Activated CD8-positive, alpha-beta memory T cell treated with anti-CD3 and anti-CD28 coated beads, Interleukin-2, amount 50 U/mL, for 48 hours (primary cell): ENCODE results near the gene RIOK1.

Experiments used
- DNase-seq: peaks from one replicate; pipeline ENCODE4 v3.0.0-alpha.2; 2020

RIOK1 gene

DNA sequence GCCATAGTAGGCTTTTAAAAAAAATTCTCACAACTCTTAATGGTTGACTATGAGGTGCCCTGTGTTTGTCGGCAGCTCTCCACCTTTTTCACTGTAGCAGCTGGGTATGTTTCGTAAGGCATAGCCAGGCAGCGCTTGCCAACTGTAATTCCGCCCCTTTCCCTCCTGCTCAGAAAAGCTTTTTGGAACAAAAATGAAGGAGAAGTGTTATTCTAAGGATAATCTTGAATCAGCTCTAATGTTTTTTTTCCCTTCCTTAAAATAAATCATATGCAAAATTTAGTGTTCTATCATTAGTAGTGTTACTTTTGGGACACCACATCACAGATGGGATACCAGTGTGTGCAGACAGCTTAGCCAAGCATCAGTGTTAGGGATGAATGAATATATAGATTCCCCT is 21.2 kb downstream of the RIOK1 start:
- no peak for DNase-seq

GRCh38 chr6:7411328-7411727 is 21.7 kb downstream of the RIOK1 start:
- no peak for DNase-seq

DNA sequence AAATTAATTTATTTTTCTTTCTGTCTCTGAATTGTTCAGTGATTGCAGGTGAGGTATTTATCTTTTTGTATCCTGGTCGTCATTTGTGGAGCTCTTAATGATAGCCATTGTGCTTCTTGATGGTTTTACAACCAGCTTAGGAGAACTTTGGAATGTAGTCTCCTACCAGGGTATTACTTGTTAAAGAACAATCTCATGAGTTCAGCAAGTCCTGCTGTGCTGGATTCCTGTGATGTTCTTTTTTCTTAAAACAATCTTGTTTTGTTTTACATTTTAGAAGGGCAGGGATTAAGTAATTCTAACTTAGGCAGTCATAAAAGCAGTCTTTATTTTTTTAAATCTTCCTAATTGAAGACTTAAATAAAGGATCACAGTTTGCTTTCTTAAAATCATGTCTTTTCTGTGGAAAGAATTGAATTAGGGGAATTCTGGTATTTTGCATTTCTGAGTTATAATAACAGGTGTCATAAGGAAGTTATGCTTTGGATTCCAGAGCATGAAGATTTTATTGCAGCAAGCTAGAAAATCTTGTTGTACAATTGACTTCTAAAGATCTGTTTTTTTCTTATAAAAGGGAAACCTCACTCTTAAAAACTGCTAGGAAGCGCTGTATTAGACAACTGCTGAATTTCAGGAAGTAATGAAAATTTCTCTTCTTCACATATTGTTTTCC is 23.7 kb downstream of the RIOK1 start:
- no peak for DNase-seq

DNA sequence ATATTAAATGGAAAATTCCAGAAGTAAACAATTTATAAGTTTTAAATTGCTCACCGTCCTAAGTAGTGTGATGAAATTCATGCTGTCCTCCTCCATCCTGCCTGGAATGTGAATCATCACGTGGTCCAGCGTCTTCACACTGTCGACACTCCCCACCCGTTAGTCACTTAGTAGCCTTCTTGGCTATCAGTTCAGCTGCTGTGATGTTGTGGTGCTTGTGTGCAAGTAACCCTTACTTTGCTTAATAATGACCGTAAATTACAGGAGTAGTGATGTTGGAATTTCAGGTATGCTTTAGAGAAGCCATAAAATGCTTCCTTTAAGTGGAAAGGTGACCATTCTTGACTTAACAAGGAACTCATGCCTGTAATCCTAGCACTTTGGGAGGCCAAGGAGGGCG is 25.2 kb downstream of the RIOK1 start:
- no peak for DNase-seq

DNA sequence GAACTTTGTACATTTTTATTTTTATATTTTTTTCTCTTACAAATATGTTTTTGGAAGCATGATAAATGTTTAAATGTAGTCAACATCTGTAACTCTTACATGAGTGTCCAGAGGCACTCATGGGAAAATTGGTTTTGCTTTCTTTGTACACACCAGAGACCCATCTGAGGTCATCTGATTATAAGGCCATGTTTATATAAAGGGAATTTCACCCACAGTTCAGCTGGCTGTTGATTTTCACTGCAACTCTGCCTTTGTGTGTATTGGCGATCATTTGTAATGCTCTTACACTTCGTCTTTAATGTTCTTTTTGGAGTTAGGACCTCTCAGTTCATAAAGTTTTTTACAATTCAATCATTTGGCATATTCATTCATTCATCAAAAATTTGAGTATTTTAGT is 28.1 kb downstream of the RIOK1 start:
- no peak for DNase-seq

DNA sequence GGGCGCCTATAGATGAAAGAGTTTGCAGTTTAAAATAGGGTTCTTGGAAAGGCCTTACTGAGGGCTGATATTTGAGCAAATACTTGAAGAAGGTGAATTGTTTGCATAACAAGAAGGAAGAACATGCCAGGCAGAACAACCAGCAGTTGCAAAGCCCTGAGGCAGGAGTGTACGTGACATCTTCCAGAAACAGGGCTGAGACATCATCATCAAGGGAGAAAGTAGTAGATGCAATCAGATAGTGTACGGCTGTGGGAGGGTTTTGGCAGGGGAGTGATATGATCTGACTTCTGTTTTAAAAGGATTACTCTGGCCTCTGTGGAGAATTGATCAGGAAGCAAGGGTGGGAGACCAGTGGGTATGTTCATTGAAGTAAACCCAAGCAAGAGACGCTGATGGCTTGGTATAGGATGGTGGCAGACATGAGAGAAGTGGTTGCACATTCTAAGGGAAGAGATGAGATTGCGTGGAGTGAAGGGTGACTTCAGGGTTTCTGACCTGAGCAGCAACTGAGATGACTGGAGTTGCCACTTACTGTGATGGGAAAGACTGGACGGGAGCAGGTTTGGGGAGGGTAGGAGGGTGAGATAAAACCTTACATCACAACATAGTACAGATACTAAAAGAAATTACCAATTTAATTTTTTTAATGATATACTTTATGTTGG is 28.8 kb downstream of the RIOK1 start:
- no peak for DNase-seq

- no peak for DNase-seq
These were observed 29.5 kb downstream of the RIOK1 start for GRCh38 chr6:7419065-7419464.

- no peak for DNase-seq
These were observed 31.5 kb downstream of the RIOK1 start for GRCh38 chr6:7421066-7421465.

DNA sequence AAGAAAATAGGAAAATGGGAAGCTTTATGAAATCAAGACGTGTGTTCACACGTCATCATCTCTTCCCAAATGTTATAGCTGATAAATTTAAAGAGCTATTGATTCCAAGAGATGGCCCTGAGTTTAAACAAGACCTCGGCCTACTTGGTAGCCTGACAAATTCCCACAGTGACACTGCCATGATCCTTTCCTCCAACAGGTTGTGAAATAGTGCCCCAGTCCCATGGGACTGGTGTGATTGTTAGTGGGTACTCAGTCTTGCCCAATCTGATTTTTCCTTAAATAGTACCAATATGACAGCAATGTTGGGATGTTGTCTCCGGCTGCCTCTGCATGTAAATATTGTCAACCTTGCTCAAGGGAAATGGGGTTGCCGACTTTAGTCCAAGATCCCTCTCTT is 34.5 kb downstream of the RIOK1 start:
- no peak for DNase-seq

DNA sequence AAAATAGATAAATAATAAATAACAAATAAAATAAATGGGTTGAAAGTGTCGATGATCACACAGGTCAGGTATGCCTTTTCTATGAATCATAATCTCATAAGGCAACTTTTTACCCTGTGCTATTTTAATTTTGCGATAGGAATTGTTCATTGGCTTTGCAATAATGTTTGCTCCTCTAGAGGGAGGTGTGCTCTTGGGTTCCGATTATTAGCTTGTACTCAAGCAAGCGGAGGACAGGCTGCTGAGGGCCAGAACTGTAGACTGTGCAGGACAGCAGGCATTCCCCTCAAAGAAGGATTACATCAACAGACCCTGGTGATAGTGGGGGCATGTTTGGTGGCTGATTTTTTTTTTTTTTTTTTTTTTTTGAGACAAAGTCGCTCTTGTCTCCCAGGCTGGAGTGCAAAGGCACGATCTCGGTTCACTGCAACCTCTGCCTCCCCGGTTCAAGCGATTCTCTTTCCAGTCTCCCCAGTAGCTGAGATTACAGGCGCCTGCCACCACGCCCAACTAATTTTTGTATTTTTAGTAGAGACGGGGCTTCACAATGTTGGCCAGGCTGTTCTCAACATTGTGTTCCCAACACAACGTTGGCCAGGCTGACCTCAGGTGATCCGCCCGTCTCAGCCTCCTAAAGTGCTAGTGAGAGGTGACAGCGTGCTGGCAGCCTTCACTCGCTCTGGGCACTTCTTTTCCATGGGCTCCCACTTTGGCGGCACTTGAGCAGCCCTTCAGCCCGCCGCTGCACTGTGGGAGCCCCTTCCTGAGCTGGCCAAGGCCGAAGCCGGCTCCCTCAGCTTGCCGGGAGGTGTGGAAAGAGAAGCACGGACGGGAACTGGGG is 35.6 kb downstream of the RIOK1 start:
- DNase-seq, result no peak

DNA sequence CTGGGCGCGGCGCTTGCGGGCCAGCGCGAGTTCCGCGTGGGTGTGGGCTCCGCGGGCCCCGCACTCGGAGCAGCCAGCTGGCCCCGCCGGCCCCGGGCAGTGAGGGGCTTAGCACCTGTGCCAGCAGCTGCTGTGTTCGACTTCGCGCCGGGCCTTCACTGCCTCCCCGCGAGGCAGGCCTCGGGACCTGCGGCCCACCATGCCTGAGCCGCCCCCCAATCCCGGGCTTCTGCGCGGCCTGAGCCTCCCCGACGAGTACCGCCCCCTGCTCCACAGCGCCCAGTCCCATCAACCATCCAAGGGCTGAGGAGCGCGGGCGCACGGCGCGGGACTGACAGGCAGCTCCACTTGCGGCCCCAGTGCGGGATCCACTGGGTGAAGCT is 36.2 kb downstream of the RIOK1 start:
- DNase-seq, result no peak

DNA sequence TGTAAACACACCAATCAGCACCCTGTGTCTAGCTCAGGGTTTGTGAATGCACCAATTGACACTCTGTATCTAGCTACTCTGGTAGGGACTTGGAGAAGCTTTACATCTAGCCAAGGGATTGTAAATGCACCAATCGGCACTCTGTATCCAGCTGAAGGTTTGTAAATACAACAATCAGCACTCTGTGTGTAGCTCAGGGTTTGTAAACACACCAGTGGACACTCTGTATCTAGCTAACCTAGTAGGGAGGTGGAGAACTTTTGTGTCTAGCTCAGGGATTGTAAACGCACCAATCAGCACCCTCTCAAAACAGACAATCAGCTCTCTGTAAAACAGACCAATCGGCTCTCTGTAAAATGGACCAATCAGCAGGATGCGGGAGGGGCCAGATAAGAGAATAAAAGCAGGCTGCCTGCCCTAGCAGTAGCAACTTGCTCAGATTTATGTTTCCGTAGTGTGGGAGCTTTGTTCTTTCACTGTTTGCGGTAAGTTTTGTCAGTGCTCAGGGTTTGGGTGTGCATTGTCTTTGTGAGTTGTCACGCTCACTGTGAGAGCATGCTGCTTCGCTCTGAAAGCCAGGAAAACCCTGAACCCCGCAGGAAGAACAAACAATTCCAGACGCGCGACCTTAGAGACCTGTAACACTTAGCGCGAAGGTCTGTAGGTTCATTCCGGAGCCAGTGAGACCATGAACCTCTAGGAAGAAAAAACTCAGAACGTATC is 37.0 kb downstream of the RIOK1 start:
- no peak for DNase-seq

DNA sequence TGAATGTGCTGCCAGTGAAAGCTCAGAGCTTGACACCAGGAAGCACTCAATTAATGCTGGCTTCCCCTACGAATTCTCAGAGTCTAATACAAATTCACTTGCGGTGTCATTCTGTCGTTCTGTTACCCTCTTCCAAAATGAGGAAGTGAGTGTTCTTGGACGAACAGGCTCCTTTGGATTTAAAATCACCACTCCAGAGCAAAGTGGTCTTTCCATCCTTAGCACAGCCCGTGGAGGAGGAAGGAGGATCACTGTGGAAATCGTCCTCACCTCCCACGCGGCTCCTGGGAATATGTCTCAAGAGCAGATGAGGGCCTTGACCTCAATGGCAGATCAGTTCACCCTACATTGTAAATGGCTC is 41.7 kb downstream of the RIOK1 start:
- no peak for DNase-seq

GRCh38 chr6:7431674-7432390 is 42.2 kb downstream of the RIOK1 start:
- peak; percentile 32 for DNase-seq

DNA sequence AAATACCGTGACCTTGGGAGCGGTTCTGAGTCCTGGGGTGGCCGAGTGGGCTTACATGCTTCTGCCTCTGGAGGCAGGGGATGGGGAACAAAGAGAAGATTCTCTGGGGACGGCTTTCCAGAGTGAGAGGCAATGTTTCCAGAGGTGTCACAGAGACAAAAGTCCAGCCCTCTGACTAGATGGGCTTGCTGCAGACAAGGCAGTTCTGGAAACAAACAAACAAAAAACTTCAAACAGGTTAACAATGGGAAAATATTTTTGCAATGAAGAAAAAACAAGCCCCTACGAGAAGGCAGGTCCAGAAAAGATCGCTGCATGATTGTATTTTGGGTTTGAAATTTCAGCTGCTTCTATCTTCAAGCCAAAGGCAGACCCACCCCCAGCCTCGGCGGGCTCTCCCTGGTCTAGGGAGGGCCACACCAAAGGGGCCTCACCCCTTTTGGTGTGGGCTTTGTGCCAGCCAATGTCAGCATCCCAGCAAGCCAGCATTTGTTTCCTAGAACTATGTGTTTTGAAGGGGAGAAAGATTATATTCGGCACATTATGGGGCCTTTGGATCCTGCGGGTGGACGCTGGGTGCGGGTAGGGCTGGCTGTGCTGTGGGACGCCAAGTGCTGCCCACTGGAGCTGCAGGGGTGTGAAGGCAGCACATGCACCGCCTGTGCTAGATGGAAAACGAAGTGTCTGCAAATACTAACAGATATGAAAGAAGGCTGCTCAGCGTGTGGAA is 42.9 kb downstream of the RIOK1 start:
- no peak for DNase-seq

- DNase-seq, result no peak
These were observed 43.6 kb downstream of the RIOK1 start for GRCh38 chr6:7433121-7433617.

DNA sequence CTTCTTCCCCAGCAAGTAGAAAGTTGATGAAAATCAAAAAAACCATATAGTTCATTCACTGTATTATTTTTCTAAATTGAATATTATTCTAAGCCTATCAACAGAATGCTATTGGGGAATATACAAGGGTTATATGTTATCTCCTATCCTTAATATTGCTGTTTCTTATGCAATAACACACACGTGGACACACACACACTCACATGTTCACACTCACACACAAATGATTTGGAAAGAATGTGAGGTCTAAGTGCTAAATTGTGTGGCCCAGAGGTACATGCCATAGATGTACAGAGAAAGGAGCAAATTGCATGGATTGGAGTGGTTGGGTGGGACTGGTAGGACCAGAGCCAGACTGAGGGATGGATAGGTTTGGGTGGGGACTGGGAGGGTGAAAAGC is 45.1 kb downstream of the RIOK1 start:
- DNase-seq, result no peak

GRCh38 chr6:7438011-7438410 is 48.4 kb downstream of the RIOK1 start:
- DNase-seq, result no peak

DNA sequence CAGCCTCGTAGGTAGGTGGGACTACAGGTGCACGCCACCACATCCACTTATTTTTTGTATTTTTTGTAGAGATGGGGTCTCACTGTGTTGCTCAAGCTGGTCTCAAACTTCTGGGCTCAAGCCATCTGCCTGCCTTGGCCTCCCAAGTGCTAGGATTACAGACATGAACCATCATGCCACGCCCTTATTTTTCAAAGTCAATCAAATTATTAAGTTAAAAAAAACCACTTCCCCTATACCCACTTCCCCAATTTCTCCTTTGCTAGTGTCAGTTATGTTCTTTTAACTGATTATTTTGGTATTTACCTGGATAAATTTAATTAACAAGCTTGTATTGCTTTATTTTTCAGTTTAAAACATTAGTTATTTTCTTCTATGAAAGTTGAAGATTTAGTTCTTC is 49.6 kb downstream of the RIOK1 start:
- DNase-seq, result no peak

DNA sequence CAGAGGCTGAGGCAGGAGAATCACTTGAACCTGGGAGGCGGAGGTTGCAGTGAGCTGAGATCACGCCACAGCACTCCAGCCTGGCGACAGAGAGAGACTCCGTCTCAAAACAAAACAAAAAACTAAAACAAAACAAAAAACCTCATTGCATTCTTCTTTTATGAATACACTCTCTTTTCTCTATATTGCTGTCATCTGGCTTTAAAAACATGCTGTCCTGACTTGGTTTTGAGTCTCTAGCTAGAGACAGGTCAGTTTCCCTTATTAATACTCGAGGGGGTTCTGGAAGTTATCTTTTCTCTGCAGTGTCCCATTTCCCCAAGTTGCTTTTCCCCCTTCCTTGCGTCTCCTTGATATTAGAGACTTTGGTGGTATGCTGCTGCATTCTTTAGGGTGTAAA is 50.9 kb downstream of the RIOK1 start:
- no peak for DNase-seq

DNA sequence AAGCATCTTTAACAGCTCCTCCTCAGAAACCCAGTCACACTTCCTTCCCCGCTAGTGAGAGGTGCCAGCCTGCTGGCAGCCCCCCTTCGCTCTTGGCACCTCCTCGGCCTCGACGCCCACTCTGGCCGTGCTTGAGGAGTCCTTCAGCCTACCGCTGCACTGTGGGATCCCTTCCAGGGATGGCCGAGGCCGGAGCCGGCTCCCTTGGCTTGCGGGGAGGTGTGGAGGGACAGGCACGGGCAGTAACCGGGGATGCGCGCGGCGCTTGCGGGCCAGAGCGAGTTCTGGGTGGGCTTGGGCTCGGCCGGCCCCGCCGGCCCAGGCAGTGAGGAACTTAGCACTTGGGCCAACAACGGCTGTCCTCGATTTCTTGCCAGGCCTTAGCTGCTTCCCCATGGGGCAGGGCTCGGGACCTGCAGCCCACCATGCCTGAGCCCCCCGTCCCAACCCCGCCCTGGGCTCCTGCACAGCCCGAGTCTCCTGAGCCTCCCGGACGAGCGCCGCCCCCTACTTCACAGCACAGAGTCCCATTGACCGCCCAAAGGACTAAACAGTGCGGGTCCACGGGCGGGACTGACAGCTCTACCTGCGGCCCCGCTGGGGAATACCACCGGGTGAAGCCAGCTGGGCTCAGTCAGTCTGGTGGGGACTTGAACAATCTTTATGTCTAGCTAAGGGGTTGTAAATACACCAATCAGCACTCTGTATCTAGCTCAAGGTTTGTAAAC is 51.6 kb downstream of the RIOK1 start:
- no peak for DNase-seq
